WTC11 (cell line): ENCODE measurements around the gene TBCCD1. TPM values are rescaled to one million over a fixed set of nuclear protein-coding genes. Genes with fewer than 3 reads are reported as not detected.

Source experiments
- ATAC-seq: fragments of 200-7000 bp; cut with Tn5 transposase; 2 replicates; pipeline ENCODE4 v1.10.0; 2021; ENCODE audit warnings: mild to moderate bottlenecking, moderate library complexity
- CTCF ChIA-PET: fragments of 300-600 bp; sonication (Branson Sonifier 250); formaldehyde crosslinking; loops from one replicate; lab custom pipeline; 2021; ENCODE audit warnings: antibody characterized with exemption; lab: Charles Lee
- POLR2A ChIA-PET: fragments of 350-600 bp; sonication (Branson Sonifier 250); formaldehyde crosslinking; loops from one replicate; lab custom pipeline; 2021; ENCODE audit warnings: antibody characterized with exemption; lab: Charles Lee
- DNase-seq: peaks from one replicate; pipeline ENCODE4 v3.0.0; 2021; ENCODE audit warnings: low spot score
- H3K27ac Mint-ChIP-seq: 2 replicates; pipeline ENCODE4 v1.8.0; 2021; ENCODE audit warnings: mixed read lengths
- H3K27me3 Mint-ChIP-seq: 2 replicates; pipeline ENCODE4 v1.8.0; 2021; ENCODE audit warnings: low read depth, mild to moderate bottlenecking, moderate library complexity, mixed read lengths
- H3K36me3 Mint-ChIP-seq: 2 replicates; pipeline ENCODE4 v1.8.0; 2021; ENCODE audit warnings: mixed read lengths
- H3K4me1 Mint-ChIP-seq: 2 replicates; pipeline ENCODE4 v1.8.0; 2022; ENCODE audit warnings: mixed read lengths
- H3K4me3 Mint-ChIP-seq: 2 replicates; pipeline ENCODE4 v1.8.0; 2021; ENCODE audit warnings: mild to moderate bottlenecking, moderate library complexity, mixed read lengths
- H3K9me3 Mint-ChIP-seq: 2 replicates; pipeline ENCODE4 v1.8.0; 2021; ENCODE audit warnings: mixed read lengths
- ARID4B ChIP-seq: sonication (generic); formaldehyde crosslinking; IDR thresholded peaks from 2 replicates; pipeline ENCODE4 v1.8.0; 2023; ENCODE audit warnings: missing genetic modification reagents, mild to moderate bottlenecking, borderline replicate concordance
- CREB1 ChIP-seq: sonication (generic); formaldehyde crosslinking; IDR thresholded peaks from 2 replicates; pipeline ENCODE4 v1.8.0; 2023; ENCODE audit warnings: mild to moderate bottlenecking, missing genetic modification reagents
- CREM ChIP-seq: sonication (generic); formaldehyde crosslinking; IDR thresholded peaks from 2 replicates; pipeline ENCODE4 v1.8.1; 2022; ENCODE audit warnings: mild to moderate bottlenecking, missing genetic modification reagents, moderate library complexity
- EMX1 ChIP-seq: fragments of 250-450 bp; sonication (Bioruptor Pico); IDR thresholded peaks from 2 replicates; pipeline ENCODE4 v1.8.0; 2021; ENCODE audit warnings: mild to moderate bottlenecking
- FOXP1 ChIP-seq: sonication (generic); formaldehyde crosslinking; IDR thresholded peaks from 2 replicates; pipeline ENCODE4 v1.8.0; 2022; ENCODE audit warnings: missing genetic modification reagents, mild to moderate bottlenecking, moderate library complexity, borderline replicate concordance
- GRHL2 ChIP-seq: fragments of 250-450 bp; sonication (Bioruptor Pico); IDR thresholded peaks from 2 replicates; pipeline ENCODE4 v1.8.0; 2022; ENCODE audit warnings: mild to moderate bottlenecking, moderate library complexity; ENCODE audit not compliant: insufficient replicate concordance, severe bottlenecking
- MXD4 ChIP-seq: fragments of 250-450 bp; sonication (Bioruptor Pico); IDR thresholded peaks from 2 replicates; pipeline ENCODE4 v1.8.0; 2021; ENCODE audit warnings: mild to moderate bottlenecking, moderate library complexity, borderline replicate concordance
- NFE2L1 ChIP-seq: sonication (generic); formaldehyde crosslinking; IDR thresholded peaks from 2 replicates; pipeline ENCODE4 v1.8.1; 2023; ENCODE audit warnings: missing genetic modification reagents
- NR1H2 ChIP-seq: sonication (generic); formaldehyde crosslinking; IDR thresholded peaks from 2 replicates; pipeline ENCODE4 v1.9.0; 2021; ENCODE audit warnings: mild to moderate bottlenecking, moderate library complexity, missing genetic modification reagents
- PRRX2 ChIP-seq: fragments of 250-450 bp; sonication (Bioruptor Pico); IDR thresholded peaks from 2 replicates; pipeline ENCODE4 v1.8.0; 2021; ENCODE audit warnings: mild to moderate bottlenecking
- RORB ChIP-seq: fragments of 250-450 bp; sonication (Bioruptor Pico); IDR thresholded peaks from 2 replicates; pipeline ENCODE4 v1.9.0; 2021; ENCODE audit warnings: mild to moderate bottlenecking
- TEAD1 ChIP-seq: sonication (generic); formaldehyde crosslinking; IDR thresholded peaks from 2 replicates; pipeline ENCODE4 v1.8.0; 2022; ENCODE audit warnings: mild to moderate bottlenecking, missing genetic modification reagents
- TEAD4 ChIP-seq: sonication (generic); formaldehyde crosslinking; IDR thresholded peaks from 2 replicates; pipeline ENCODE4 v1.8.0; 2022; ENCODE audit warnings: mild to moderate bottlenecking, missing genetic modification reagents
- ZNF512 ChIP-seq: sonication (generic); formaldehyde crosslinking; IDR thresholded peaks from 2 replicates; pipeline ENCODE4 v1.8.1; 2022; ENCODE audit warnings: missing genetic modification reagents, borderline replicate concordance
- total RNA-seq: library from RNA; stranded (reverse); gene quantifications from 3 replicates; pipeline ENCODE4 v1.2.3, GENCODE V29; 2021
- TF ChIP-seq, protein P1 (sequence below): fragments of 250-450 bp; sonication (Bioruptor Pico); IDR thresholded peaks from 2 replicates; pipeline ENCODE4 v1.9.0; 2021; ENCODE audit warnings: mild to moderate bottlenecking
- TF ChIP-seq, protein P2 (sequence below): sonication (generic); formaldehyde crosslinking; IDR thresholded peaks from 2 replicates; pipeline ENCODE4 v1.8.1; 2022; ENCODE audit warnings: mild to moderate bottlenecking, moderate library complexity, missing genetic modification reagents
- TF ChIP-seq, protein P3 (sequence below): sonication (generic); formaldehyde crosslinking; IDR thresholded peaks from 2 replicates; pipeline ENCODE4 v1.8.1; 2022; ENCODE audit warnings: mild to moderate bottlenecking, missing genetic modification reagents, moderate library complexity, borderline replicate concordance
- TF ChIP-seq, protein P4 (sequence below): sonication (generic); formaldehyde crosslinking; IDR thresholded peaks from 2 replicates; pipeline ENCODE4 v1.8.1; 2023; ENCODE audit warnings: mild to moderate bottlenecking, missing genetic modification reagents, moderate library complexity
- TF ChIP-seq, protein P5 (sequence below): fragments of 250-450 bp; sonication (Bioruptor Pico); IDR thresholded peaks from 2 replicates; pipeline ENCODE4 v1.8.0; 2021; ENCODE audit warnings: mild to moderate bottlenecking
- TF ChIP-seq, protein P6 (sequence below): fragments of 250-450 bp; sonication (Bioruptor Pico); IDR thresholded peaks from 2 replicates; pipeline ENCODE4 v1.9.0; 2021; ENCODE audit warnings: mild to moderate bottlenecking
- TF ChIP-seq, protein P7 (sequence below): fragments of 250-450 bp; sonication (Bioruptor Pico); IDR thresholded peaks from 2 replicates; pipeline ENCODE4 v2.1.2; 2022; ENCODE audit warnings: mild to moderate bottlenecking, moderate library complexity

TBCCD1 gene
- total RNA-seq, 1 experiment from 2014 or later: 10.6 TPM

DNA sequence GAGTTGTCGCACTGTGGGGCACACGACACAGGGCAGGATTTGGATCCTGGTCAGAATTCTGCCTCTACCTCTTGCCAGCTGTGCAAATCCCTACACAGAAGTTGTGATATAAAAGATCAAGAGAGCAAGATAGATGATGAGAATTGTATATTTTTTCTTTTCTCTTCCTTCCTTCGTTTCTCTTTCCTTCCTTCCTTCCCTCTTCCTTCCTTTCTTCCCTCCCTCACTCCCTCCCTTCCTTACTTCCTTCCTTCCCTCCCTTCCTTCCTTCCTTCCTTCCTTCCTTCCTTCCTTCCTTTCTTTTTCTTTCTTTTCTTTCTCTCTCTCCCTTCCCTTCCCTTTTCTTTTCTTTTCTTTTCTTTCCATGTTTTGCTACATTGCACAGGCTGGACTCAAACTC, 33.8 kb upstream of the TBCCD1 start (continued):
- no peak for TF ChIP-seq ZNF512 (CRISPR knock-in tag)

DNA sequence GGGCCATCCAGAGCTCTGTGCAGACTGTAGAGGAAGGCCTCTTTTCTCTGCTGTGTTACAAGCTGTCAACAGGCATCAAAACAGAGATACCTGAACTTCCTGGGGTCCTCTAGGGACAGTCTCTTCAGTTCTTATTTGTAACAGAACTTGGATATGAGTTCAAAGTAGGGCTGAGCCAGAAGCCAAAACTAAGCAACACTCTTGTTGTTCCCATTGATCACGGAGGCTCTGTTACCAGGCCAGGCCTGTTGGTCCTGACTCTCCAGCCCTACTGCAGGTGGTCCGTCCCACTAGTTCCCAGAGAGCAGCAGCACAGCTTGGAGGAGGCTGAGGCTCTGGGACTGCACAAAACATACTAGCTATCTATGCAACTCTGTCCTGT, 32.6 kb upstream of the TBCCD1 start:
- no peak for DNase-seq
- no peaks in the 10 kb centered on the region for H3K36me3 Mint-ChIP-seq
- TF ChIP-seq TEAD1 (CRISPR knock-in tag) (no peak), NR1H2 (no peak), MXD4 (no peak), ARID4B (CRISPR knock-in tag) (no peak), RORB (CRISPR knock-in tag) (no peak), PRRX2 (CRISPR knock-in tag) (no peak), FOXP1 (no peak), NFE2L1 (CRISPR knock-in tag) (no peak), EMX1 (CRISPR knock-in tag) (no peak), CREM (no peak), GRHL2 (CRISPR knock-in tag) (no peak), TEAD4 (CRISPR knock-in tag) (no peak), CREB1 (CRISPR knock-in tag) (no peak)
- TF ChIP-seq, protein P1, sequence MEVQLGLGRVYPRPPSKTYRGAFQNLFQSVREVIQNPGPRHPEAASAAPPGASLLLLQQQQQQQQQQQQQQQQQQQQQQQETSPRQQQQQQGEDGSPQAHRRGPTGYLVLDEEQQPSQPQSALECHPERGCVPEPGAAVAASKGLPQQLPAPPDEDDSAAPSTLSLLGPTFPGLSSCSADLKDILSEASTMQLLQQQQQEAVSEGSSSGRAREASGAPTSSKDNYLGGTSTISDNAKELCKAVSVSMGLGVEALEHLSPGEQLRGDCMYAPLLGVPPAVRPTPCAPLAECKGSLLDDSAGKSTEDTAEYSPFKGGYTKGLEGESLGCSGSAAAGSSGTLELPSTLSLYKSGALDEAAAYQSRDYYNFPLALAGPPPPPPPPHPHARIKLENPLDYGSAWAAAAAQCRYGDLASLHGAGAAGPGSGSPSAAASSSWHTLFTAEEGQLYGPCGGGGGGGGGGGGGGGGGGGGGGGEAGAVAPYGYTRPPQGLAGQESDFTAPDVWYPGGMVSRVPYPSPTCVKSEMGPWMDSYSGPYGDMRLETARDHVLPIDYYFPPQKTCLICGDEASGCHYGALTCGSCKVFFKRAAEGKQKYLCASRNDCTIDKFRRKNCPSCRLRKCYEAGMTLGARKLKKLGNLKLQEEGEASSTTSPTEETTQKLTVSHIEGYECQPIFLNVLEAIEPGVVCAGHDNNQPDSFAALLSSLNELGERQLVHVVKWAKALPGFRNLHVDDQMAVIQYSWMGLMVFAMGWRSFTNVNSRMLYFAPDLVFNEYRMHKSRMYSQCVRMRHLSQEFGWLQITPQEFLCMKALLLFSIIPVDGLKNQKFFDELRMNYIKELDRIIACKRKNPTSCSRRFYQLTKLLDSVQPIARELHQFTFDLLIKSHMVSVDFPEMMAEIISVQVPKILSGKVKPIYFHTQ (CRISPR knock-in tag): no peak
- TF ChIP-seq, protein P2, sequence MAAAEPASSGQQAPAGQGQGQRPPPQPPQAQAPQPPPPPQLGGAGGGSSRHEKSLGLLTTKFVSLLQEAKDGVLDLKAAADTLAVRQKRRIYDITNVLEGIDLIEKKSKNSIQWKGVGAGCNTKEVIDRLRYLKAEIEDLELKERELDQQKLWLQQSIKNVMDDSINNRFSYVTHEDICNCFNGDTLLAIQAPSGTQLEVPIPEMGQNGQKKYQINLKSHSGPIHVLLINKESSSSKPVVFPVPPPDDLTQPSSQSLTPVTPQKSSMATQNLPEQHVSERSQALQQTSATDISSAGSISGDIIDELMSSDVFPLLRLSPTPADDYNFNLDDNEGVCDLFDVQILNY (CRISPR knock-in tag): no peak
- TF ChIP-seq, protein P3, sequence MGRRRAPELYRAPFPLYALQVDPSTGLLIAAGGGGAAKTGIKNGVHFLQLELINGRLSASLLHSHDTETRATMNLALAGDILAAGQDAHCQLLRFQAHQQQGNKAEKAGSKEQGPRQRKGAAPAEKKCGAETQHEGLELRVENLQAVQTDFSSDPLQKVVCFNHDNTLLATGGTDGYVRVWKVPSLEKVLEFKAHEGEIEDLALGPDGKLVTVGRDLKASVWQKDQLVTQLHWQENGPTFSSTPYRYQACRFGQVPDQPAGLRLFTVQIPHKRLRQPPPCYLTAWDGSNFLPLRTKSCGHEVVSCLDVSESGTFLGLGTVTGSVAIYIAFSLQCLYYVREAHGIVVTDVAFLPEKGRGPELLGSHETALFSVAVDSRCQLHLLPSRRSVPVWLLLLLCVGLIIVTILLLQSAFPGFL (CRISPR knock-in tag): no peak
- TF ChIP-seq, protein P4, sequence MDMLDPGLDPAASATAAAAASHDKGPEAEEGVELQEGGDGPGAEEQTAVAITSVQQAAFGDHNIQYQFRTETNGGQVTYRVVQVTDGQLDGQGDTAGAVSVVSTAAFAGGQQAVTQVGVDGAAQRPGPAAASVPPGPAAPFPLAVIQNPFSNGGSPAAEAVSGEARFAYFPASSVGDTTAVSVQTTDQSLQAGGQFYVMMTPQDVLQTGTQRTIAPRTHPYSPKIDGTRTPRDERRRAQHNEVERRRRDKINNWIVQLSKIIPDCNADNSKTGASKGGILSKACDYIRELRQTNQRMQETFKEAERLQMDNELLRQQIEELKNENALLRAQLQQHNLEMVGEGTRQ: no peak
- TF ChIP-seq, protein P5, sequence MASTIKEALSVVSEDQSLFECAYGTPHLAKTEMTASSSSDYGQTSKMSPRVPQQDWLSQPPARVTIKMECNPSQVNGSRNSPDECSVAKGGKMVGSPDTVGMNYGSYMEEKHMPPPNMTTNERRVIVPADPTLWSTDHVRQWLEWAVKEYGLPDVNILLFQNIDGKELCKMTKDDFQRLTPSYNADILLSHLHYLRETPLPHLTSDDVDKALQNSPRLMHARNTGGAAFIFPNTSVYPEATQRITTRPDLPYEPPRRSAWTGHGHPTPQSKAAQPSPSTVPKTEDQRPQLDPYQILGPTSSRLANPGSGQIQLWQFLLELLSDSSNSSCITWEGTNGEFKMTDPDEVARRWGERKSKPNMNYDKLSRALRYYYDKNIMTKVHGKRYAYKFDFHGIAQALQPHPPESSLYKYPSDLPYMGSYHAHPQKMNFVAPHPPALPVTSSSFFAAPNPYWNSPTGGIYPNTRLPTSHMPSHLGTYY (CRISPR knock-in tag): no peak
- TF ChIP-seq, protein P6, sequence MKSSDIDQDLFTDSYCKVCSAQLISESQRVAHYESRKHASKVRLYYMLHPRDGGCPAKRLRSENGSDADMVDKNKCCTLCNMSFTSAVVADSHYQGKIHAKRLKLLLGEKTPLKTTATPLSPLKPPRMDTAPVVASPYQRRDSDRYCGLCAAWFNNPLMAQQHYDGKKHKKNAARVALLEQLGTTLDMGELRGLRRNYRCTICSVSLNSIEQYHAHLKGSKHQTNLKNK (CRISPR knock-in tag): no peak
- TF ChIP-seq, protein P7, sequence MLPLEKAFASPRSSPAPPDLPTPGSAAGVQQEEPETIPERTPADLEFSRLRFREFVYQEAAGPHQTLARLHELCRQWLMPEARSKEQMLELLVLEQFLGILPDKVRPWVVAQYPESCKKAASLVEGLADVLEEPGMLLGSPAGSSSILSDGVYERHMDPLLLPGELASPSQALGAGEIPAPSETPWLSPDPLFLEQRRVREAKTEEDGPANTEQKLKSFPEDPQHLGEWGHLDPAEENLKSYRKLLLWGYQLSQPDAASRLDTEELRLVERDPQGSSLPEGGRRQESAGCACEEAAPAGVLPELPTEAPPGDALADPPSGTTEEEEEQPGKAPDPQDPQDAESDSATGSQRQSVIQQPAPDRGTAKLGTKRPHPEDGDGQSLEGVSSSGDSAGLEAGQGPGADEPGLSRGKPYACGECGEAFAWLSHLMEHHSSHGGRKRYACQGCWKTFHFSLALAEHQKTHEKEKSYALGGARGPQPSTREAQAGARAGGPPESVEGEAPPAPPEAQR: no peak
- TF ChIP-seq, all 79 proteins: peak for 0
- no peak overlapping the region for H3K4me3 Mint-ChIP-seq
- ATAC-seq: no peak
- peaks cover 6% of the 10 kb centered on the region for H3K4me1 Mint-ChIP-seq
- ChIA-PET CTCF (interaction anchor here (2.5 to 10.5 kb wide), 2 partner anchors 14 to 17 kb away, joined by 10 to 87 read pairs; partner anchors contain the start of gene AHSG), POLR2A (no interaction called here)
- H3K9me3 Mint-ChIP-seq: no peaks in the 10 kb centered on the region
- no peak overlapping the region for H3K27ac Mint-ChIP-seq
- H3K27me3 Mint-ChIP-seq: peaks cover 6% of the 10 kb centered on the region; the same call in 1 of the 2 replicates
